Panc1 (cell line): ENCODE data around the gene URAD.
"Not testable (repeated sequence)": the region's sequence is repeated elsewhere in the genome, so short reads cannot be mapped to it uniquely, and the experiment has no call there.

Experiments used
- POLR2AphosphoS5 ChIP-seq: IDR thresholded peaks from 2 replicates; pipeline ENCODE4 v1.6.1; 2012; ENCODE audit warnings: mild to moderate bottlenecking, low read depth, low read length, moderate library complexity
- TF ChIP-seq, protein P1 (sequence below): fragments of 450-650 bp; IDR thresholded peaks from 2 replicates; pipeline ENCODE4 v1.5.1; 2017; ENCODE audit warnings: mild to moderate bottlenecking
- TF ChIP-seq, protein P2 (sequence below), 2 experiments: IDR thresholded peaks; 2 replicates each; pipeline ENCODE4 v1.6.1; 2011 to 2012; ENCODE audit warnings: low read depth in 2 of 2, control low read depth in 1 of 2, low read length in 1 of 2, mild to moderate bottlenecking in 1 of 2, moderate library complexity in 1 of 2; ENCODE audit not compliant: insufficient read depth in 1 of 2

DNA sequence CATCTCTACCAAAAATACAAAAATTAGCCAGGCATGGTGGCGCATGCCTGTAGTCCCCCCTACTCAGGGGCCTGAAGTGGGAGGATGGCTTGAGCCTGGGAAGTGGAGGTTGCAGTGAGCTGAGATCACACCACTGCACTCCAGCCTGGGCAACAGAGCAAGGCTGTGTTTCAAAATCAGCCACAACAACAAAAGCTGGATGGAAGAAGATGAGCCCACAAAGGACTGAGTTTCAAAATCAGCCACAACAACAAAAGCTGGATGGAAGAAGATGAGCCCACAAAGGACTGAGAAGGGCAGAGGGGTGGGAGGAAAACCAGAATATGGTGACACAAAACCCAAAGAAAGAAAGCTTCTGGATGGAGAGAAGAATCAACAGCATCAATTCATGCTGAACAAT lies 43.9 kb upstream of the URAD start:
- TF ChIP-seq, protein P1, sequence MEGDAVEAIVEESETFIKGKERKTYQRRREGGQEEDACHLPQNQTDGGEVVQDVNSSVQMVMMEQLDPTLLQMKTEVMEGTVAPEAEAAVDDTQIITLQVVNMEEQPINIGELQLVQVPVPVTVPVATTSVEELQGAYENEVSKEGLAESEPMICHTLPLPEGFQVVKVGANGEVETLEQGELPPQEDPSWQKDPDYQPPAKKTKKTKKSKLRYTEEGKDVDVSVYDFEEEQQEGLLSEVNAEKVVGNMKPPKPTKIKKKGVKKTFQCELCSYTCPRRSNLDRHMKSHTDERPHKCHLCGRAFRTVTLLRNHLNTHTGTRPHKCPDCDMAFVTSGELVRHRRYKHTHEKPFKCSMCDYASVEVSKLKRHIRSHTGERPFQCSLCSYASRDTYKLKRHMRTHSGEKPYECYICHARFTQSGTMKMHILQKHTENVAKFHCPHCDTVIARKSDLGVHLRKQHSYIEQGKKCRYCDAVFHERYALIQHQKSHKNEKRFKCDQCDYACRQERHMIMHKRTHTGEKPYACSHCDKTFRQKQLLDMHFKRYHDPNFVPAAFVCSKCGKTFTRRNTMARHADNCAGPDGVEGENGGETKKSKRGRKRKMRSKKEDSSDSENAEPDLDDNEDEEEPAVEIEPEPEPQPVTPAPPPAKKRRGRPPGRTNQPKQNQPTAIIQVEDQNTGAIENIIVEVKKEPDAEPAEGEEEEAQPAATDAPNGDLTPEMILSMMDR: not testable (repeated sequence)
- not testable (repeated sequence) for TF ChIP-seq POLR2AphosphoS5
- TF ChIP-seq, protein P2, sequence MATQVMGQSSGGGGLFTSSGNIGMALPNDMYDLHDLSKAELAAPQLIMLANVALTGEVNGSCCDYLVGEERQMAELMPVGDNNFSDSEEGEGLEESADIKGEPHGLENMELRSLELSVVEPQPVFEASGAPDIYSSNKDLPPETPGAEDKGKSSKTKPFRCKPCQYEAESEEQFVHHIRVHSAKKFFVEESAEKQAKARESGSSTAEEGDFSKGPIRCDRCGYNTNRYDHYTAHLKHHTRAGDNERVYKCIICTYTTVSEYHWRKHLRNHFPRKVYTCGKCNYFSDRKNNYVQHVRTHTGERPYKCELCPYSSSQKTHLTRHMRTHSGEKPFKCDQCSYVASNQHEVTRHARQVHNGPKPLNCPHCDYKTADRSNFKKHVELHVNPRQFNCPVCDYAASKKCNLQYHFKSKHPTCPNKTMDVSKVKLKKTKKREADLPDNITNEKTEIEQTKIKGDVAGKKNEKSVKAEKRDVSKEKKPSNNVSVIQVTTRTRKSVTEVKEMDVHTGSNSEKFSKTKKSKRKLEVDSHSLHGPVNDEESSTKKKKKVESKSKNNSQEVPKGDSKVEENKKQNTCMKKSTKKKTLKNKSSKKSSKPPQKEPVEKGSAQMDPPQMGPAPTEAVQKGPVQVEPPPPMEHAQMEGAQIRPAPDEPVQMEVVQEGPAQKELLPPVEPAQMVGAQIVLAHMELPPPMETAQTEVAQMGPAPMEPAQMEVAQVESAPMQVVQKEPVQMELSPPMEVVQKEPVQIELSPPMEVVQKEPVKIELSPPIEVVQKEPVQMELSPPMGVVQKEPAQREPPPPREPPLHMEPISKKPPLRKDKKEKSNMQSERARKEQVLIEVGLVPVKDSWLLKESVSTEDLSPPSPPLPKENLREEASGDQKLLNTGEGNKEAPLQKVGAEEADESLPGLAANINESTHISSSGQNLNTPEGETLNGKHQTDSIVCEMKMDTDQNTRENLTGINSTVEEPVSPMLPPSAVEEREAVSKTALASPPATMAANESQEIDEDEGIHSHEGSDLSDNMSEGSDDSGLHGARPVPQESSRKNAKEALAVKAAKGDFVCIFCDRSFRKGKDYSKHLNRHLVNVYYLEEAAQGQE (IDR thresholded peaks at IDR 0.05; ENCODE audit: insufficient read depth in 1 of 2, low read depth in 2 of 2, low read length in 1 of 2): not testable (repeated sequence)
